HG02763 (cell line): ENCODE results near the gene GABPB1.

Experiments used
- ATAC-seq: cut with Tn5 transposase; IDR thresholded peaks from one replicate; pipeline ENCODE4 v1.9.1; 2021; ENCODE audit warnings: mild to moderate bottlenecking, moderate library complexity; ENCODE audit not compliant: unreplicated experiment

Gene GABPB1

DNA sequence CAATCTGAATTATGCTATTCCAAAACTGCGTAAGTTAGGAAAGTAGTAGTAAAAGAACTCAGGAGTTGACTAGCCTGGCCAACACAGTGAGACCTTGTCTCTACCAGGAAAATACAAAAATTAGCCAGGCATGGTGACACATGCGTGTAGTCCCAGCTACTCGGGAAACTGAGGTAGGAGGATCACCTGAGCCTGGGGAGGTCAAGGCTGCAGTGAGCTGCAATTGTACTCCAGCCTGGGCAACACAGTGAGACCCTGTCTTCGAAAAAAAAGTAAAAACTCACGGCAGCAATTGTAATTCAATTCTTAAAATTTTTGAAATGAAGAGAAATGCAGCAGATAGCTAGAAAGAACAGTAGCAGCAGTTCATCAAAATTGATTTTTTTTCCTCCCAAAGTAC lies 9.7 kb downstream of the GABPB1 start:
- no peak for ATAC-seq

DNA sequence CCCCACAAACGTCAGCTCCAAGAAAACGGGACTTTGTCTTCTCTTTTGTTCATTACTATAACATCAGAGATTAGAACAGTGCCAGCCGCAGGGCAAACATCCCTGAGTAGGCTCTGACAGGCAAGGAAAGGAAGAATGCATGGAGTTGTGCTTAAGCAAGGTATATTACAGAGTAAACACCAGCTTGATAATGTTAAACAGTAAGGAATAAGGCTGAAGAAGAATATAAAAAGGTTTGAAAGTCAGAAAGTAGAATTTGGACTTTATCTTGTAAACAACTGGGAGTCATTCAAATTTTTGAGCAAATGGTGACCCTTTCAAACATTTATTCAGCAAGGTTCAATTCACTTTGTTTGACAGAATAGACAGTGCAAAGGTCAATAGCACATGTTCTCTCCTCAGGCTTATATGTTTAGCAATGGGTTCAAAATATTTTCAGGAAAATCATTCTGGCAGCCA lies 11.0 kb downstream of the GABPB1 start:
- ATAC-seq = no peak

DNA sequence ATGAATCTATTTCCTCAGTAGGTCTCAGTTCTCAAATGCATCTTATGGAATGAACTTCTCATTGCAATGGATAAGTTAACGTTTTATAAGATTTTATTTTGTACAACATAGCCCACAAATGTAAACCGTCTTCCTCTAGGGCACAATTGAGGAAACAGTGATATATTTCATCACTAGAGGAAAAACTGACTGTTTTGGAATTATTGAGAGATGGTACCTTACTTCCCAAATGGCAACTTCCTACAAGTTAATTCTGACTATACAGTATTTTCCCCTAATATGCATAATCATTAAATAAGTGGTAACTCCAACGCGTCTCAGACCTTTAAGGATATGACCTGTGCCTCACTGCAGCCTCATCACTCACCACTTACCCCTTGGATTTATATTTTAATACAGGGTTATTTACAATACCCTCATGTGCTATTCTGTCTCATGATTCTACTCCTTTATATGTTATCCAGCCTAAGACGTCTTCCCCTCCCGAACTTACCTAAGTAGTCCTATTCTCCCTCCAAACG lies 13.3 kb downstream of the GABPB1 start:
- ATAC-seq = no peak

DNA sequence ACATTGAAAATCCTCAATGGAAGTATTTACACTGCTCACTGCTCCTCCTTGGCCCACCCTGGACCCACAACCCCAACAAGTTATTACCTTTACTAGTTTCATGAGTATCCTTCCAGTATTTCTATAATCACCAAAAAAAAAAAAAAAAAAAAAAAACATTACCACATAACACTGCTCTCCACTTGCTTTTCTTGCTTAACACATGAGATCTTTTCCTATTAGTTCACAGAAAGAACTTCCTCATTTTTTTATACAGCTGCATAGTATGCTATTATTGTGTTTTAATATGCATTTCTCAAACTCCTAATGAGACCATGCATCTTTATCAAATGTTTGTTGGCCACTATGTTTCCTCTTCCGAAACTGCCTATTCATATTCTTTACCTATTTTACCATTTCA lies 14.6 kb downstream of the GABPB1 start:
- ATAC-seq = no peak

DNA sequence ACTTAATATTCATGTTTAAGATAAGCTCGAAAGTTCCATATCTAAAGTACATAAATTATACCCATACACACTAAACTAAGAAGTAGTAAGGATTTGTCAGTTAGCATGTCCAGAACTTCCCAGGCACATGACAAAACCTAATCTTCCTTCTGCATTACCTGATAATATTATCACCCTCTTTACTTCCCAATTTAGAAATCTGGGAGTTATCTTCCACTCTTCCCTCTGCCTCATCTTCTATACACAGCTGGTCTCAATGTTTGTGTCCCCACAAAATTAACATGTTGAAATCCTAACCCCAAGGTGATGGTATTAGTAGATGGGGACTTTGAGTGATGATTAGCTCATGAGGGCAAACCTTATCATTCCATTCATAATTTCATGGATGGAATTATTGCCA lies 15.3 kb downstream of the GABPB1 start:
- ATAC-seq = no peak

DNA sequence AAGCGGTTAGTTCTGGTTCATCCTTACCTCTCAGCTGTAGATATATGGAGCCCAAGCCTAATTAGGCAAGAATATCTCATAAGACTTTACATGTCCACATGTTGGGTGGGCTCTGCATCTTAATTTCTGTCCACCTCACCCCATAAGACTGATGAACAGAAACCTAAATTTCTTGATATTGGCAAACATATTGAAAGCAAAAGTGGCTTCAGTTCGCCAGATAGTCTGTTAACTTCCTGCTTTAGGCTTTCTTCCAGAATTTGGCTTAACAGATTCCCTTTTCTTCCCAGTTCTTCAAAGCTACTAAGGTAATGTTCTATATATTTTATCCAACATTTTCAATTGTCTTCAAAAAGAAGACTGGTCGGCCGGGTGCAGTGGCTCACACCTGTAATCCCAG lies 19.7 kb downstream of the GABPB1 start:
- no peak for ATAC-seq

DNA sequence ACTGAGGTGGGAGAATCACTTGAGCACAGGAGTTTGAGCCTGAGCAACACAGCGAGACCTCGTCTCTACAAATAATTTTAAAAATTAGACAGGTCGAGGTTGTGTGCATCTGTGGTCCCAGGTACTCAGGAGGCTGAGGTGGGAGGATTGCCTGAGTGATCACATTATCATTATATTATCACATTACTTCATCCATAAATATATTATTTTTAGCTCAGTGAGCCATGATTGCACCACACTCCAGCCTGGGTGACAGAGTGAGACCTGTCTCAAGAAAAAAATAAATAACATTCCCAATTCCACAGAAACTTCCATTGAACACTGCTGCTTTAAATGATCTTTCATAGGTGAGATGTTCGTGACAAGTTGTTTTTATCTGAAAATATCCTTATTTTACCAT lies 21.8 kb downstream of the GABPB1 start:
- ATAC-seq = no peak

DNA sequence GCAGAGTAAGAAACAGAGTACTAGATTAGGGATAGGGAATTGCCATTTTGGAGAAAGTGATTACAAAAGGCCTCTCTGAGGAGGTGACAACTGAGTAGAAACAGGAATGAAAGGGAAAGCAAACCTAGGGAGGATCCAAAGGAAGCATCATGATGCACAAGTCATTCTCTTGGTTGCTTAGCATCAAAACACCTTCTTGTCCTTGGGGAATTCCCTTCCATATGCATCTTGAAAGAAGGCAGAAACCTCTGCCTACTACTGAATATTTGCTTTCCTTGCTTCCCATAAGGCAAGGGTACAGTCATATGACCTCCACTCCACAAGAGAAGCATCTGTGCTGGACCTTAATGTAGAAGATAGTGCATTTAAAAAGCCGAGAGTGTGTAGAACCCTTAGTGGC lies 24.1 kb downstream of the GABPB1 start:
- ATAC-seq = no peak

DNA sequence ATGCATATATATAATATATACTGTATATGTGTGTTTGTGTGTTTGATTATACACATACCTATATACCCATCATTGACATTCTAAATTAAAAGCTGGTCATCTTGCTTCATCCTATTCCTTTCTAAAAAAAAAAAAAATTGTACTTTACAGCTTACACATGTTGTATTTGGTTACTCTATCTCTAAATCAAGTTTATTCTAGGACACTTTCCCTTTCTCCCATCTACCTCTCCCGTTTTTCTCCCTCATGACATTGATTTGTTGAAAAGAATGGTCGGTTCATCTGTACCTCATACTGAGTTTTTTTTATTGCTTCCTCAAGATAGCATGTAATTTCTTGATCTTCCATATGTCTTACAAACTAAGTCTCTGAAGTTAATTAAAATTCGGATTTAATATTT lies 26.9 kb downstream of the GABPB1 start:
- no peak for ATAC-seq

DNA sequence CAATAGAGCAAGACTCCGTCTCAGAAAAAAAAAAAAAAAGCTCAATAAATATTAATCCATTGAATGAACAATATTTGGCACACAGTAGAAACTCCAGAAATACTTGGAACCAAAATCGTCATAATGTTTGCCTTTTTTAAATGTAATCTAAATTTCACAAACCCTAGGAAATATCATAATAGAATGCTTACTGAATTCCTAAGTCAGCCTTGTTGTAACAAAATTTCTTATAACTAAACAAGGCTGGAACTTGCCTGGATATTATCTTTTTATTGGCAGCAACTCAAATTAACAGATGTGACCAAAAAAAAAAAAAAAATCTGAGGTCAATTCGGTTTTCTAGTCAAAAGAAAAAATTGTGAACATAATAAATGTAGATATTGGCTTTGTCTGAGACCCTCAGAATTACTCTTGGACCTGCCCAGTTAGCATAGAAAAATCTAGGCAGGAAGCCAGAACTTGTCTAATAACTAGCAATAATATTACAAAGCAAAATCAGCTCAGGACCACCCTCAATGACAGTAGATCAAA lies 33.3 kb downstream of the GABPB1 start:
- ATAC-seq = no peak

DNA sequence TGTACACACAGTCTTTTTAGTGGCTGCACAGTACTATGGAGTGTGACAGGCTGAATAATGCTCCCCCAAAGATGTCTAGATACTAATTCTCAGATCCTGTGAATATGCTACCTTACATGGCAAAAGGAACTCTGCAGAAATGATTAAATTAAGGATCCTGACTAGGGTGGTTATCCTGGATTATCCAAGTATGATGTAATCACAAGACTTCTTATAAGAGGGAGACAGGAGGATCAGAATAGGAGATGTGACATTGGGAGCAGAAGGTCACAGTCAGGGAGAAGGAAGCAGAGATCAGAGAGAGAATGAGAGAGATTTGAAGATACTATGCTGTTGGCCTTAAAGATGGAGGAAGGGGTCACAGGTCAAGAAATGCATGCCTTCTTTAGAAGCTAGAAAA lies 34.5 kb downstream of the GABPB1 start:
- no peak for ATAC-seq

DNA sequence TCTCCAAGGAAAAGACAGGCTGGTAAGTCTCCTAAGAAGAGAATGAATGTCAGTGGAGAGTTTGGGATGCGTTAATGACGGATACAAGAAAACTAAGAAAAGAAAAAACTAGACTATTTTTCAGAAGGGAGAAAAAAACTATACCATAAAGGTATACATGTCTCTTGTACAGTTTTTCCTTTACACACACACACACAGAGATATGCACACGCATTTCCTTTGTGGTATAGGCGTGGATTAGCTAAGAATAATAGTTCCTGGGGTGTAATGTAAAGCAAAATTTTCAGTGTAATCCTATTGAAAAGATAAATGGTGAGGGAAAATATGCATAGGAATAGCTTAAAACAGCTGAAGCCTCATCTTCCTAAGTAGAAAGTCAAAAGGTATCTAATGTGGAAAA lies 36.3 kb downstream of the GABPB1 start:
- no peak for ATAC-seq

DNA sequence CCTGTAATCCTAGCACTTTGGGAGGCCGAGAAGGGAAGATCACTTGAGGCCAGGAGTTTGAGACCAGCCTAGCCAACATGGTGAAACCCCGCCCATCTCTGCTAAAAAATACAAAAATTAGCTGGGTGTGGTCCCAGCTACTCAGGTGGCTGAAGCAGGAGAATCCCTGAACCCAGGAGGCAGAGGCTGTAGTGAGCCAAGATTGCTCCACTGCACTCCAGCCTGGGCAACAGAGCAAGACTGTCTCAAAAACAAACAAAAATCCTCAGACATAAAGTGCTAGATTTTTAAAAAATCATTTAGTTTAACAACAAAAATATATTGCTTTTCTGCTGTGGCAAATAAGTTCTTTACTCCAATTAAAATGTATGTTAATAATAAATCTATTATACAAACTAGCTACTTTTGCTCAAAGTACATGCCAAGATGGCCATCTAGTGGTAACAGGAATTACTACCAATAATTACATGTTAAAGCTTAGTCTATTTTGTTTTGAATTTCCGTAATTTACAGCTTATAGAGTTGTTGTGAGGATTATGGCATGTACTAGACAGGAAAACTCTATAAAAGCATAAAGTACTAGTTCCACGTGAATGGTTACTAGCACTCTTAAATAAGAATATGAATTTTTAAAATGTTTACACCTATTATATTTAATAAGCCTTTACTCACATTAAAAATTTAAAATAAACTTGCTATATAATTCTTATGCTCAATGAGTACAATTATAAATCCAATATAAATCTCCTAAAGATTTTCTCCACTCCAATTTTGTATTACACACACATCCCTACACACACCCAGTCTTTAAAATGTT lies 39.0 kb downstream of the GABPB1 start:
- no peak for ATAC-seq

DNA sequence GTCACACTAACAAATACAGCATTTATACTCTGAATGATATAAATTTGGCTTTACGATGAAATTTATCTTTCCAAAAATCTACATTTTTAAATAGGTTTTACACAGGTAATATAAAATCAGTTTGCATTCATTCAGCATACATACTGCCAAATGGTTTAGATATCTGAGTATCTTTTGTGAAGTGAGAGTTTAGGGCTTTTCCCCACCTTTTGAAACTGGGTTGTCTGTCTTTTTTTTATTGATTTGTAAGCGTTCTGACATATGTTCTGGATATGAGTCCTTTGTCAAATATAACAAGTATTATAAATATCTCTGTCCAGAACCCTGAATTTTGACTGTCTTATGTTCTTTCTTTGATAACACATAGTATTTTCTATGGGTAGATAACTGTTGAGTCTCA lies 42.4 kb downstream of the GABPB1 start:
- ATAC-seq = no peak

DNA sequence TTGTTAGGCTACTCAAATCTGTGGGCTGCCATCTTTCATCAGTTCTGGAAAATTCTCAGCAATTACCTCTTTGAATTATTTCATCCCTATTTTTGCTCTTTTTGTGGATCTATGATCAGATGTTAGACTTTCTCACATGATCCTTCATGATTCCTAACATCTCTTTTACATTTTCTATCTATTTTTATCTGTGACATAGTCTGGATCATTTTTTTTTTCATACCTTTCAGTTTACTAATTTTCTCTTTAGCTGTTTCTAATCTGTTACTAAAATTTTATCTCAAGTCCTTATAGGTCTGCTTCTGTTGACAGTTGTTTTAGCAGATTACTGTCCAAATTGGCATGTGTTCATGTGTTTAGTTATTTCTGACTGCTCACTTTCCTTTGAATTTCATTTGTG lies 47.2 kb downstream of the GABPB1 start:
- ATAC-seq = no peak

DNA sequence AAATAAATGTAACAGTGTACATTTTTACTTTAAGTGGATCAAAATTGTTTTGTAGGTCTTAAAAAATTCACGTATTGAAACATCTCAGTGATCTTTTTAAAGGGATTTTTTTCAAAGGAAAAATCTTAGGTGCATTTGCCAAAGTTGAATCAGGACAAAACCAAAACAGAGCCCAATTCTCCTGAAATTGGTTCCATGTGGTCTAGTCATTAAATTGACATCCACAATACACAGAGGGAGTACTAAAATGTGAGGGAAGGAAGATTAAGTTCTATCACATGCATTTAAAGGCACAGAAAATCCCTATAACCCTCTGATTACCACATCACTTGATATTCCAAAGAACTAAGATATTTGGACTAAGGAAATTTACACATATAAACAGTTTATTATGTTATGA lies 50.2 kb downstream of the GABPB1 start:
- no peak for ATAC-seq

DNA sequence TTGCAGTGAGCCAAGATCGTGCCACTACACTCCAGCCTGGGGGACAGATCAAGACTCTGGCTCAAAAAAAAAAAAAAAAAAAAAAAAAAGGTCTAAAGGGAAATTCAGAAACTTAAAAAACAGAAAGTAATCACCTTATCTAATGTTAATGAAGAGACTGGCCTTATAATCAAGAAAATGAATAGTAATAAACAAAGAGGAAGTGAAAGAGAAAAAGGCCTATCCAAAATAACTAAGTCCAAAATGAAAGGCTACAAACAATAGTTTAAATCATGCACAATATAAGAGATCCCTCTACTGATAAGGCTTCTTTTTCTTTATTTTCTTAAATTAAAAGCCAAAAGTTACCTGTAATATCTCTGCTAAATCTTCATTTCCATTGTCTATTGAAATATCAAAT lies 52.4 kb downstream of the GABPB1 start:
- no peak for ATAC-seq

DNA sequence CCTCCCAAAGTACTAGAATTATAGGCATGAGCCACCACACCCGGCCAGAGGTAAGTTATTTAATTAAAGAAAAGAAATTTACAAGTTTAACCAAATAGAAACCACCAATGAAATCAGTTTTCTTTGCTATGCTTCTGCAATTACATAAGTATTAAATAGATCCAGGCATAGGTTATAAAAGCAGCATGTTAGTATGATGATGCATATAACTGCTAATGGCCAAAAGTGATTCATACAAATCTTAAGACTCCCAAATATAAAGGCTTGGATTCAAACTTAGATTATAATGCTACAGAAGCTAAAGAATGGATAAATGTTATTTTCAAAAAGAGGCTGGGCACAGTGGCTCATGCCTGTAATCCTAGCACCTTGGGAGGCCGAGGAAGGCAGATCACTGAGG lies 56.7 kb downstream of the GABPB1 start:
- ATAC-seq = no peak

DNA sequence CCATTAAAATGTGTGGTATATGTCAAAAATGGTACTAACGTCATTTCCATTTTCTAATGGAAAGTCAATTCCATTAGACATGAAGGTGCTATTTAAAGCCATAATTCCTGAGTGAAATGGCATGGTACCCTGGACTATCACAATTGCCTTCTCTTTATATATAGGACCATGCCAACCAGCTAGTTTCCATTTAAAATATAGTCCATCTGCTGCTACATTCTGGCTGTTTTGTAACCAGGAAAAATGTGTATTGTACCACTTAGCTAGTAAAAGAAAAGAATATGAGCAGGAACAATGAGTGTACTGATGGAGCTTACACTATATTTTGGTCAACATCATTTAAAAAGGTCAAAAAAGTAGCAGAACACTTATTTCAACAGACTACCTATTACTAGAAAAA lies 59.0 kb downstream of the GABPB1 start:
- no peak for ATAC-seq

DNA sequence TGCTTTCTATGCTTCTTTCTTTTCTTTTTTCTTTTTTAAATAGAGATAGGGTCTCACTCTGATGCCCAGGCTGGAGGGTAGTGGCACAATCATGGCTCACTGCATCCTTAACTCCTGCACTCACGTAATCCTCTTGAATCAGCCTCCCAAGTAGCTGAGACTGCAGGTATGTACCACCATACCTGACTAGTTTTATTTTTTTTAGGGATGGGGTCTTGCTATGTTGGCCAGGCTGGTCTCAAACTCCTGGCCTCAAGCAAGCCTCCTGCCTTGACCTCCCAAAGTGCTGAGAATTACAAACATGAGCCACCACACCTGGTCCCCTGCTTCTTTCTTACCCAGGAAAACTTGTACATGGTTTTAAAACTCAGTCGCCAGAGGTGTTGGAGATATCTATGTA lies 65.2 kb downstream of the GABPB1 start:
- no peak for ATAC-seq

DNA sequence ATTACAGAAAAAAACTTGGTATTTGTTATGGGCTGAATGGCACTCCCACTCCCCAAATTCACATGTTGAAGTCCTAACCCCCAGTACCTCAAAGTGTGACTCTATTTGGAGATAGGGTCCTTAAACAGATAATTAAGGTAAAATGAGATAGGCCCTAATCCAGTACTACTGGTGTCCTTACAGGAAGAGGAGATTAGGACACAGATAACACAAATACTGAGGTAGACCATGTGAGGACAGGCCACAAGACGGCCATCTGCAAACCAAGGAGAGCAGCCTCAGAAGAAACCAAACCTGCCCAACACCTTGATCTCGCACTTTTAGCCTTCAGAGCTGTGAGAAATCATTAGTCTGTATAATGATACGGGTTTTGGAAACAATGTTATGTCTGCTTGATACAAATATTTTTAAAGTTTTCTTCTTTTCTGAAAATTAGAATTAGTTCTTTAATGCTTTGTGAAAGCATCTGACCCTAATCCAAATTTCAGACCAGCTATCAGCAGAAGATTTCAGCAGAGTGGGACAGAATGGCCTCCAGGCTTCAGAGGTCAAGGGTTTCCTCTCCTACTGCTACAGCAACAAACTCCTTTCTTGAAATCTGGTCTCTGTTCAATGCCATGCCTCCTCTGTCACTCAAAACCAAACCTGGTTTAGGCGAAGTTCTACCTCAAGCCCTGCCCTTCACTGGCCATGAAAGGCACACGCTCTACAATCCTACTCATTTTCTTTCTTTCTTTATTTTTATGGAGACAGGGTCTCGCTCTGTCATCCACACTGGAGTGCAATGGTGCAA lies 67.5 kb downstream of the GABPB1 start:
- ATAC-seq = no peak

DNA sequence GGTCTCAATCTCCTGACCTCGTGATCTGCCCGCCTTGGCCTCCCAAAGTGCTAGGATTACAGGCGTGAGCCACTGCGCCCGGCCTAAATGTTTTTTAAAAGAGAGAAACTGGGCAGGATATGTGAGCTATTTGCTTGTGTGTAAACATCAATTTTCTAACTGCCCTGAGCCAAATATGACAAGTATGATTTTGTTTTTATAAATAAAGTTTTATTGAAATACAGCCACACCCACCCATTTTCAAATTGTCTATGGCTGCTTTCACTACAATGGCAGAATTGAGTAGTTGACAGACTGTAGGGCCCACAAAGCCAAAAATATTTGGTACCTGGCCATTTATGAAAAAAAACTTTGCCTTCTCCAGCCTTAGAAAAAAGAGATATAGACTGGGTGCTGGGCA lies 73.6 kb downstream of the GABPB1 start:
- ATAC-seq = no peak
